GM19324 (cell line): ENCODE data around the gene SLC2A11.
"Not testable (repeated sequence)": the region's sequence is repeated elsewhere in the genome, so short reads cannot be mapped to it uniquely, and the experiment has no call there.

Source experiments
- ATAC-seq: cut with Tn5 transposase; IDR thresholded peaks from one replicate; pipeline ENCODE4 v1.9.1; 2021; ENCODE audit warnings: mild to moderate bottlenecking, moderate library complexity; ENCODE audit not compliant: unreplicated experiment, low FRiP score

SLC2A11 gene

GRCh38 chr22:23903328-23903971 is 45.8 kb downstream of the SLC2A11 start:
- no peak for ATAC-seq

- ATAC-seq = no peak
Observed at GRCh38 chr22:23904573-23905254, 47.0 kb downstream of the SLC2A11 start.

GRCh38 chr22:23906641-23907040 is 49.0 kb downstream of the SLC2A11 start:
- ATAC-seq = no peak

- not testable (repeated sequence) for ATAC-seq
Observed at GRCh38 chr22:23907423-23907822, 49.7 kb downstream of the SLC2A11 start.

- no peak for ATAC-seq
Observed at GRCh38 chr22:23908587-23909205, 51.0 kb downstream of the SLC2A11 start.

- ATAC-seq = no peak
Observed at GRCh38 chr22:23909296-23909898, 51.7 kb downstream of the SLC2A11 start.

GRCh38 chr22:23910496-23911190 is 53.0 kb downstream of the SLC2A11 start:
- no peak for ATAC-seq

GRCh38 chr22:23911318-23911980 is 53.8 kb downstream of the SLC2A11 start:
- ATAC-seq = no peak

- ATAC-seq = no peak
Observed at GRCh38 chr22:23912293-23912903, 54.7 kb downstream of the SLC2A11 start.

GRCh38 chr22:23913306-23913660 is 55.6 kb downstream of the SLC2A11 start:
- no peak for ATAC-seq

GRCh38 chr22:23913661-23914353 is 56.1 kb downstream of the SLC2A11 start:
- ATAC-seq = peak; percentile 98

GRCh38 chr22:23915290-23915689 is 57.6 kb downstream of the SLC2A11 start:
- no peak for ATAC-seq

GRCh38 chr22:23920267-23920611 is 62.6 kb downstream of the SLC2A11 start:
- ATAC-seq = not testable (repeated sequence)

- not testable (repeated sequence) for ATAC-seq
Observed at GRCh38 chr22:23921586-23922201, 64.0 kb downstream of the SLC2A11 start.

GRCh38 chr22:23922921-23923320 is 65.2 kb downstream of the SLC2A11 start:
- no peak for ATAC-seq

- no peak for ATAC-seq
Observed at GRCh38 chr22:23925020-23925606, 67.4 kb downstream of the SLC2A11 start.

- no peak for ATAC-seq
Observed at GRCh38 chr22:23926561-23926960, 68.9 kb downstream of the SLC2A11 start.
